HepG2 (cell line): ENCODE results near the gene ALG14. TPM values are rescaled to one million over a fixed set of nuclear protein-coding genes. Genes with fewer than 3 reads are reported as not detected.

Source experiments
- ADNP ChIP-seq: sonication (generic); formaldehyde crosslinking; IDR thresholded peaks from 2 replicates; pipeline ENCODE4 v1.4.0; 2020; ENCODE audit warnings: missing genetic modification reagents
- FIP1L1 ChIP-seq: fragments of 200-400 bp; formaldehyde crosslinking; IDR thresholded peaks from 2 replicates; pipeline ENCODE4 v1.6.1; 2018; ENCODE audit warnings: low read depth, mild to moderate bottlenecking, low read length, moderate library complexity, borderline replicate concordance; ENCODE audit not compliant: insufficient read depth
- FOXC1 ChIP-seq: sonication (generic); formaldehyde crosslinking; IDR thresholded peaks from 2 replicates; pipeline ENCODE4 v1.8.0; 2022; ENCODE audit warnings: mild to moderate bottlenecking, missing genetic modification reagents, borderline replicate concordance
- KDM1A ChIP-seq: IDR thresholded peaks from 2 replicates; pipeline ENCODE4 v1.6.1; 2016; ENCODE audit warnings: missing compliant biosample characterization
- KLF16 ChIP-seq, 2 experiments: sonication (generic) in 1 of 2; formaldehyde crosslinking in 1 of 2; IDR thresholded peaks; 2 replicates each; pipeline versions ENCODE4 v1.6.1 to v1.8.0; 2016 to 2023; ENCODE audit warnings: missing genetic modification reagents in 2 of 2, missing compliant biosample characterization in 1 of 2
- MAZ ChIP-seq, 2 experiments: sonication (generic) in 1 of 2; formaldehyde crosslinking in 1 of 2; IDR thresholded peaks; 2 replicates each; pipeline versions ENCODE4 v1.5.0 to v1.6.1; 2012 to 2020; ENCODE audit warnings: low read depth in 2 of 2, mild to moderate bottlenecking in 2 of 2, borderline replicate concordance in 1 of 2, improper control_type of control experiment in 1 of 2, low read length in 1 of 2, missing genetic modification reagents in 1 of 2, moderate library complexity in 1 of 2
- SIN3A ChIP-seq: IDR thresholded peaks from 2 replicates; pipeline ENCODE4 v1.6.1; 2011; ENCODE audit warnings: low read depth, mild to moderate bottlenecking, control low read depth, low read length, borderline replicate concordance
- STAT6 ChIP-seq: sonication (generic); formaldehyde crosslinking; IDR thresholded peaks from 2 replicates; pipeline ENCODE4 v1.4.0; 2020; ENCODE audit warnings: missing genetic modification reagents, mild to moderate bottlenecking, borderline replicate concordance
- ZNF234 ChIP-seq: sonication (generic); formaldehyde crosslinking; conservative IDR thresholded peaks from 2 replicates; pipeline ENCODE4 v1.5.1; 2020; ENCODE audit warnings: mild to moderate bottlenecking, missing genetic modification reagents
- ZNF670 ChIP-seq: sonication (generic); formaldehyde crosslinking; IDR thresholded peaks from 2 replicates; pipeline ENCODE4 v1.8.0; 2022; ENCODE audit warnings: mild to moderate bottlenecking, missing genetic modification reagents, borderline replicate concordance
- ZNF766 ChIP-seq: sonication (generic); formaldehyde crosslinking; IDR thresholded peaks from 2 replicates; pipeline ENCODE4 v1.5.0; 2020; ENCODE audit warnings: missing genetic modification reagents, borderline replicate concordance
- polyA plus RNA-seq, 8 experiments: library from polyadenylated mRNA; depleted of rRNA in 3 of 8; stranded (reverse) in 7 of 8; unstranded in 1 of 8; fragments of >200 nt; fragmentation: Illumina TruSeq in 4 of 8; extraction: Trizol in 4 of 8; gene quantifications; 2 replicates each; pipeline versions ENCODE4 v1.2.1 to v1.2.3, GENCODE V29; 2011 to 2016; ENCODE audit warnings: low read depth in 4 of 8, missing spikeins in 1 of 8, mixed read lengths in 1 of 8; ENCODE audit not compliant: insufficient read depth in 1 of 8
- total RNA-seq, 5 experiments: library from RNA; depleted of rRNA; stranded (reverse); fragments of >200 nt; fragmentation: Illumina TruSeq; extraction: Trizol; gene quantifications; 2 replicates each; pipeline ENCODE4 v1.2.3, GENCODE V29; 2016; ENCODE audit warnings: low read depth in 1 of 5
- TF ChIP-seq, protein P1 (sequence below): sonication (generic); formaldehyde crosslinking; IDR thresholded peaks from 2 replicates; pipeline ENCODE4 v1.5.1; 2020; ENCODE audit warnings: mild to moderate bottlenecking, missing genetic modification reagents, borderline replicate concordance
- TF ChIP-seq, protein P2 (sequence below): IDR thresholded peaks from 2 replicates; pipeline ENCODE4 v1.6.1; 2016; ENCODE audit warnings: low read depth
- TF ChIP-seq, protein P3 (sequence below): sonication (generic); formaldehyde crosslinking; IDR thresholded peaks from 2 replicates; pipeline ENCODE4 v1.5.1; 2020; ENCODE audit warnings: missing genetic modification reagents, mild to moderate bottlenecking, borderline replicate concordance
- TF ChIP-seq, protein P4 (sequence below): sonication (generic); formaldehyde crosslinking; IDR thresholded peaks from 2 replicates; pipeline ENCODE4 v1.4.0; 2020; ENCODE audit warnings: mild to moderate bottlenecking, missing genetic modification reagents

The ALG14 gene
- total and polyA plus RNA-seq, 2 of the 13 experiments (the other 11 are each of a cell fraction or from before 2014, with no cell fraction given): 4.5 to 12.7 TPM

GRCh38 chr1:94961582-94961981, 111.2 kb downstream of the ALG14 start (continued):
- TF ChIP-seq, protein P1, sequence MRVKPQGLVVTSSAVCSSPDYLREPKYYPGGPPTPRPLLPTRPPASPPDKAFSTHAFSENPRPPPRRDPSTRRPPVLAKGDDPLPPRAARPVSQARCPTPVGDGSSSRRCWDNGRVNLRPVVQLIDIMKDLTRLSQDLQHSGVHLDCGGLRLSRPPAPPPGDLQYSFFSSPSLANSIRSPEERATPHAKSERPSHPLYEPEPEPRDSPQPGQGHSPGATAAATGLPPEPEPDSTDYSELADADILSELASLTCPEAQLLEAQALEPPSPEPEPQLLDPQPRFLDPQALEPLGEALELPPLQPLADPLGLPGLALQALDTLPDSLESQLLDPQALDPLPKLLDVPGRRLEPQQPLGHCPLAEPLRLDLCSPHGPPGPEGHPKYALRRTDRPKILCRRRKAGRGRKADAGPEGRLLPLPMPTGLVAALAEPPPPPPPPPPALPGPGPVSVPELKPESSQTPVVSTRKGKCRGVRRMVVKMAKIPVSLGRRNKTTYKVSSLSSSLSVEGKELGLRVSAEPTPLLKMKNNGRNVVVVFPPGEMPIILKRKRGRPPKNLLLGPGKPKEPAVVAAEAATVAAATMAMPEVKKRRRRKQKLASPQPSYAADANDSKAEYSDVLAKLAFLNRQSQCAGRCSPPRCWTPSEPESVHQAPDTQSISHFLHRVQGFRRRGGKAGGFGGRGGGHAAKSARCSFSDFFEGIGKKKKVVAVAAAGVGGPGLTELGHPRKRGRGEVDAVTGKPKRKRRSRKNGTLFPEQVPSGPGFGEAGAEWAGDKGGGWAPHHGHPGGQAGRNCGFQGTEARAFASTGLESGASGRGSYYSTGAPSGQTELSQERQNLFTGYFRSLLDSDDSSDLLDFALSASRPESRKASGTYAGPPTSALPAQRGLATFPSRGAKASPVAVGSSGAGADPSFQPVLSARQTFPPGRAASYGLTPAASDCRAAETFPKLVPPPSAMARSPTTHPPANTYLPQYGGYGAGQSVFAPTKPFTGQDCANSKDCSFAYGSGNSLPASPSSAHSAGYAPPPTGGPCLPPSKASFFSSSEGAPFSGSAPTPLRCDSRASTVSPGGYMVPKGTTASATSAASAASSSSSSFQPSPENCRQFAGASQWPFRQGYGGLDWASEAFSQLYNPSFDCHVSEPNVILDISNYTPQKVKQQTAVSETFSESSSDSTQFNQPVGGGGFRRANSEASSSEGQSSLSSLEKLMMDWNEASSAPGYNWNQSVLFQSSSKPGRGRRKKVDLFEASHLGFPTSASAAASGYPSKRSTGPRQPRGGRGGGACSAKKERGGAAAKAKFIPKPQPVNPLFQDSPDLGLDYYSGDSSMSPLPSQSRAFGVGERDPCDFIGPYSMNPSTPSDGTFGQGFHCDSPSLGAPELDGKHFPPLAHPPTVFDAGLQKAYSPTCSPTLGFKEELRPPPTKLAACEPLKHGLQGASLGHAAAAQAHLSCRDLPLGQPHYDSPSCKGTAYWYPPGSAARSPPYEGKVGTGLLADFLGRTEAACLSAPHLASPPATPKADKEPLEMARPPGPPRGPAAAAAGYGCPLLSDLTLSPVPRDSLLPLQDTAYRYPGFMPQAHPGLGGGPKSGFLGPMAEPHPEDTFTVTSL (CRISPR knock-in tag): peak; percentile 49; the same call in 1 of the 2 replicates
- TF ChIP-seq MAZ (IDR thresholded peaks at IDR 0.05; ENCODE audit: borderline replicate concordance, low read depth, low read length): no peak
- TF ChIP-seq MAZ (CRISPR knock-in tag; IDR thresholded peaks at IDR 0.05; ENCODE audit: low read depth): no peak
- no peak for TF ChIP-seq ZNF234
- TF ChIP-seq SIN3A: no peak
- TF ChIP-seq ZNF766 (CRISPR knock-in tag): no peak
- TF ChIP-seq FOXC1: no peak
- TF ChIP-seq, protein P2, sequence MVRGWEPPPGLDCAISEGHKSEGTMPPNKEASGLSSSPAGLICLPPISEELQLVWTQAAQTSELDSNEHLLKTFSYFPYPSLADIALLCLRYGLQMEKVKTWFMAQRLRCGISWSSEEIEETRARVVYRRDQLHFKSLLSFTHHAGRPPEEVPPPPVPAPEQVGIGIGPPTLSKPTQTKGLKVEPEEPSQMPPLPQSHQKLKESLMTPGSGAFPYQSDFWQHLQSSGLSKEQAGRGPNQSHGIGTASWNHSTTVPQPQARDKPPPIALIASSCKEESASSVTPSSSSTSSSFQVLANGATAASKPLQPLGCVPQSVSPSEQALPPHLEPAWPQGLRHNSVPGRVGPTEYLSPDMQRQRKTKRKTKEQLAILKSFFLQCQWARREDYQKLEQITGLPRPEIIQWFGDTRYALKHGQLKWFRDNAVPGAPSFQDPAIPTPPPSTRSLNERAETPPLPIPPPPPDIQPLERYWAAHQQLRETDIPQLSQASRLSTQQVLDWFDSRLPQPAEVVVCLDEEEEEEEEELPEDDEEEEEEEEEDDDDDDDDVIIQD: peak; percentile 35; the same call in 1 of the 2 replicates
- TF ChIP-seq ADNP (CRISPR knock-in tag): no peak
- no peak for TF ChIP-seq ZNF670 (CRISPR knock-in tag)
- TF ChIP-seq, protein P3, sequence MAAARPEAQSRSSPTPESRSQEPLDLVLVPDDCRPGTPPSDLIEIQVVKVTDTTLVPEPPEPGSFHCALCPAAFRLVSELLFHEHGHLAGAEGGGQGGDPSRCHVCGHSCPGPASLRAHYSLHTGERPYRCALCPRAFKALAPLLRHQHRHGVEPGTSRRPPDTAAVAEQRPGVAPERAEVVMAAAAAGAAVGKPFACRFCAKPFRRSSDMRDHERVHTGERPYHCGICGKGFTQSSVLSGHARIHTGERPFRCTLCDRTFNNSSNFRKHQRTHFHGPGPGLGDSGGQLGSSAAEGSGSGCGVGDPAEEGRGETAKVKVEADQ (CRISPR knock-in tag): no peak
- TF ChIP-seq STAT6 (CRISPR knock-in tag): no peak; the same call in 1 of the 2 replicates
- TF ChIP-seq, protein P4, sequence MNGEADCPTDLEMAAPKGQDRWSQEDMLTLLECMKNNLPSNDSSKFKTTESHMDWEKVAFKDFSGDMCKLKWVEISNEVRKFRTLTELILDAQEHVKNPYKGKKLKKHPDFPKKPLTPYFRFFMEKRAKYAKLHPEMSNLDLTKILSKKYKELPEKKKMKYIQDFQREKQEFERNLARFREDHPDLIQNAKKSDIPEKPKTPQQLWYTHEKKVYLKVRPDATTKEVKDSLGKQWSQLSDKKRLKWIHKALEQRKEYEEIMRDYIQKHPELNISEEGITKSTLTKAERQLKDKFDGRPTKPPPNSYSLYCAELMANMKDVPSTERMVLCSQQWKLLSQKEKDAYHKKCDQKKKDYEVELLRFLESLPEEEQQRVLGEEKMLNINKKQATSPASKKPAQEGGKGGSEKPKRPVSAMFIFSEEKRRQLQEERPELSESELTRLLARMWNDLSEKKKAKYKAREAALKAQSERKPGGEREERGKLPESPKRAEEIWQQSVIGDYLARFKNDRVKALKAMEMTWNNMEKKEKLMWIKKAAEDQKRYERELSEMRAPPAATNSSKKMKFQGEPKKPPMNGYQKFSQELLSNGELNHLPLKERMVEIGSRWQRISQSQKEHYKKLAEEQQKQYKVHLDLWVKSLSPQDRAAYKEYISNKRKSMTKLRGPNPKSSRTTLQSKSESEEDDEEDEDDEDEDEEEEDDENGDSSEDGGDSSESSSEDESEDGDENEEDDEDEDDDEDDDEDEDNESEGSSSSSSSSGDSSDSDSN (CRISPR knock-in tag): no peak
- no peak for TF ChIP-seq FIP1L1
- TF ChIP-seq KLF16 (CRISPR knock-in tag; IDR thresholded peaks at IDR 0.05): no peak
- no peak for TF ChIP-seq KDM1A (CRISPR knock-in tag)
